ENCODE measurements around the gene CNIH4.

DNA sequence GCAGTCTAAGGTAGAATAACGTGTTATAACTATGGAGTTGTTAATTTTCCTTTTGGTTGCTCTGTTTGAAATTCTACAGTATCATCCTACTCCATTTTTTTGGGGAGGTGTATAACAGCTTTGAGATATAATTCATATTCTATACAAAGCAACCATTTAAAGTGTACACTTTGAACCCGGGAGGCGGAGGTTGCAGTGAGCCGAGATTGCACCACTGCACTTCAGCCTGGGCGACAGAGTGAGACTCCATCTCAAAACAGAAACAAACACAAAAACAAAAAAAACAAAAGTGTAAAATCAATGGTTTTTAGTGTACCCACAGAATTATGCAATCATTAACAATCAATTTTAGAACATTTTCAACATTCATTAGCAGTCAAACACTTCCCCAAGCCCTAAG lies 33.8 kb downstream of the CNIH4 start:
- TF ChIP-seq POLR2A (IDR thresholded peaks at IDR 0.05; ENCODE audit: low read depth, low read length) (no peak), POLR2AphosphoS5 (IDR thresholded peaks at IDR 0.05; ENCODE audit: low read depth, low read length) (no peak), SPI1 (IDR thresholded peaks at IDR 0.05; ENCODE audit: low read depth, low read length) (no peak), TAF1 (IDR thresholded peaks at IDR 0.05; ENCODE audit: low read depth, low read length) (no peak)
